ENCODE measurements around the gene TC2N.
A peak's percentile ranks its signal among the peaks of the same experiment; 100 is the strongest.

Gene TC2N

DNA sequence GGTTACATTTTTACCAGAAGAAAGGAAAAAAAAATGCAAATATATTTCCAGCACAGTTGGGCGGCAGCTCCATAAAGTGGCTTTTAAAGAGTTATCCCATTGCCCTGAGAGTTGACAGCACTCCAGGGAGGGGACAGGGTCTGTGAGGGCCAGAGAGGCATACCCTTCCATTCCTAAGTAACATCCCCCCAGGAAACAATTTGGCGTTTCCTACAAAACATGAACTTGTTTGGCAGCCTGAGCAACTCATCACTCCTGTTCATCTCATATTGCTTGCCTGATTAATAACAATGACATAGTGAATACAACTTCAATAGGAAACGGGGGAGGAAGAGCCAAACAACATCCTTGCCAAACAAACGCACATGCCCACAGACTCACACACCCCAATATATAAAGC is 23.3 kb downstream of the TC2N start:
- H3K4me3 ChIP-seq (ENCODE audit: low read length), result no peak overlapping the region
- H2AFZ ChIP-seq (ENCODE audit: low read length), result no peak overlapping the region
- H3K9ac ChIP-seq (ENCODE audit: low read length), result no peak overlapping the region
- H3K79me2 ChIP-seq (ENCODE audit: low read length), result no peaks in the 10 kb centered on the region
- no peak for DNase-seq
- H3K36me3 ChIP-seq (replicated peaks; ENCODE audit: insufficient read depth, low read length), result no peaks in the 10 kb centered on the region
- no peaks in the 10 kb centered on the region for H3K9me2 ChIP-seq (replicated peaks; ENCODE audit: insufficient read depth, low read length)
- no peaks in the 10 kb centered on the region for H4K20me1 ChIP-seq (ENCODE audit: insufficient read depth, low read length)
- H3K4me2 ChIP-seq (ENCODE audit: low read depth, low read length), result no peak overlapping the region
- TF ChIP-seq CTCF (IDR thresholded peaks at IDR 0.05; ENCODE audit: low read length) (no peak), EZH2 (optimal IDR thresholded peaks at IDR 0.05; ENCODE audit: low read depth, low read length) (no peak), EZH2phosphoT487 (IDR thresholded peaks at IDR 0.05; ENCODE audit: low read length) (no peak)
- H3F3A ChIP-seq (ENCODE audit: insufficient read depth, low read length), result no peaks in the 10 kb centered on the region
- no peaks in the 10 kb centered on the region for H3K4me1 ChIP-seq (ENCODE audit: low read length)
- no peak overlapping the region for H3K27ac ChIP-seq (ENCODE audit: low read length)
- H3K9me3 ChIP-seq (replicated peaks; ENCODE audit: insufficient read depth, low read length), result no peaks in the 10 kb centered on the region
- H3K27me3 ChIP-seq (replicated peaks; ENCODE audit: insufficient read depth, low read length), result no peaks in the 10 kb centered on the region

DNA sequence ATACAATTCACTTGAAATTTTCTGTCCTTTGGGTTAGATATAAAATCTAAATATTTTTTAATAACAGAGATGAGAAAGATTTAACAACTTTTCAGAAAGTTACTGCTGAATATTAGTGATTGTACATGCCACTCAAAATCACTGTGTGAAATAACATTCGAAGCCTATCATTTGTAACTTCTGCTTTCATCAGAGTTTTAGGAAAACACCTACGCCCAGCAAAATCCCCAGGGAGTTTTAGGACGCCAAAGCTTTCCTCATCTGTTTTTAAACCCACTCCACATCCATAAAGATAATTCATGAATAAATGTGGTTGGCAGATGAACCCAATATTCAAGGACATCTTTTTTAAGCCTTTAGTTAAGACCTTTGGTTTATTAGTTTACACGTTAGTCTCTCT is 23.9 kb downstream of the TC2N start:
- Histone ChIP-seq H2AFZ (ENCODE audit: low read length) (no peak overlapping the region), H3K9ac (ENCODE audit: low read length) (no peak overlapping the region), H3K9me3 (replicated peaks; ENCODE audit: insufficient read depth, low read length) (no peaks in the 10 kb centered on the region), H3F3A (ENCODE audit: insufficient read depth, low read length) (no peaks in the 10 kb centered on the region), H3K36me3 (replicated peaks; ENCODE audit: insufficient read depth, low read length) (no peaks in the 10 kb centered on the region), H3K4me1 (ENCODE audit: low read length) (no peaks in the 10 kb centered on the region), H3K9me2 (replicated peaks; ENCODE audit: insufficient read depth, low read length) (no peaks in the 10 kb centered on the region), H3K4me3 (ENCODE audit: low read length) (no peak overlapping the region), H3K4me2 (ENCODE audit: low read depth, low read length) (no peak overlapping the region), H3K27ac (ENCODE audit: low read length) (no peak overlapping the region), H4K20me1 (ENCODE audit: insufficient read depth, low read length) (no peaks in the 10 kb centered on the region), H3K27me3 (replicated peaks; ENCODE audit: insufficient read depth, low read length) (no peaks in the 10 kb centered on the region), H3K79me2 (ENCODE audit: low read length) (no peaks in the 10 kb centered on the region)
- no peak for TF ChIP-seq EZH2 (optimal IDR thresholded peaks at IDR 0.05; ENCODE audit: low read depth, low read length)
- no peak for DNase-seq

GRCh38 chr14:91841065-91841464 is 26.3 kb downstream of the TC2N start:
- Histone ChIP-seq H3K9me3 (replicated peaks; ENCODE audit: insufficient read depth, low read length) (no peaks in the 10 kb centered on the region), H3K27ac (ENCODE audit: low read length) (no peak overlapping the region), H3K9me2 (replicated peaks; ENCODE audit: insufficient read depth, low read length) (no peaks in the 10 kb centered on the region), H2AFZ (ENCODE audit: low read length) (no peak overlapping the region), H4K20me1 (ENCODE audit: insufficient read depth, low read length) (no peaks in the 10 kb centered on the region), H3F3A (ENCODE audit: insufficient read depth, low read length) (no peaks in the 10 kb centered on the region), H3K9ac (ENCODE audit: low read length) (no peak overlapping the region), H3K4me2 (ENCODE audit: low read depth, low read length) (no peak overlapping the region), H3K27me3 (replicated peaks; ENCODE audit: insufficient read depth, low read length) (no peaks in the 10 kb centered on the region), H3K4me3 (ENCODE audit: low read length) (no peak overlapping the region), H3K4me1 (ENCODE audit: low read length) (no peaks in the 10 kb centered on the region), H3K79me2 (ENCODE audit: low read length) (no peaks in the 10 kb centered on the region), H3K36me3 (replicated peaks; ENCODE audit: insufficient read depth, low read length) (no peaks in the 10 kb centered on the region)
- DNase-seq, result no peak
- no peak for TF ChIP-seq EZH2phosphoT487 (IDR thresholded peaks at IDR 0.05; ENCODE audit: low read length)
- no peak for TF ChIP-seq CTCF (IDR thresholded peaks at IDR 0.05; ENCODE audit: low read length)
- no peak for TF ChIP-seq EZH2 (optimal IDR thresholded peaks at IDR 0.05; ENCODE audit: low read depth, low read length)

- no peaks in the 10 kb centered on the region for H3K9me2 ChIP-seq (replicated peaks; ENCODE audit: insufficient read depth, low read length)
- H3K4me1 ChIP-seq (ENCODE audit: low read length), result no peaks in the 10 kb centered on the region
- H3K9ac ChIP-seq (ENCODE audit: low read length), result no peak overlapping the region
- H4K20me1 ChIP-seq (ENCODE audit: insufficient read depth, low read length), result no peaks in the 10 kb centered on the region
- DNase-seq, result peak; percentile 8
- TF ChIP-seq EZH2phosphoT487 (IDR thresholded peaks at IDR 0.05; ENCODE audit: low read length), result no peak
- no peak for TF ChIP-seq CTCF (IDR thresholded peaks at IDR 0.05; ENCODE audit: low read length)
- no peak for TF ChIP-seq EZH2 (optimal IDR thresholded peaks at IDR 0.05; ENCODE audit: low read depth, low read length)
- no peaks in the 10 kb centered on the region for H3K9me3 ChIP-seq (replicated peaks; ENCODE audit: insufficient read depth, low read length)
- no peaks in the 10 kb centered on the region for H3K79me2 ChIP-seq (ENCODE audit: low read length)
- no peak overlapping the region for H3K27ac ChIP-seq (ENCODE audit: low read length)
- H3K27me3 ChIP-seq (replicated peaks; ENCODE audit: insufficient read depth, low read length), result no peaks in the 10 kb centered on the region
- no peak overlapping the region for H3K4me3 ChIP-seq (ENCODE audit: low read length)
- no peaks in the 10 kb centered on the region for H3F3A ChIP-seq (ENCODE audit: insufficient read depth, low read length)
- no peaks in the 10 kb centered on the region for H3K36me3 ChIP-seq (replicated peaks; ENCODE audit: insufficient read depth, low read length)
- H3K4me2 ChIP-seq (ENCODE audit: low read depth, low read length), result no peak overlapping the region
- no peak overlapping the region for H2AFZ ChIP-seq (ENCODE audit: low read length)
Observed at GRCh38 chr14:91839749-91840148, 27.6 kb downstream of the TC2N start.

Measured in MM.1S (cell line).